GM10248 (cell line): ENCODE measurements around the gene TLR8.

Experiments used
- CTCF ChIA-PET: fragments of 300-600 bp; sonication (Branson Sonifier 250); formaldehyde crosslinking; extraction: SDS; loops from one replicate; lab custom pipeline; 2021; ENCODE audit warnings: antibody characterized with exemption; lab: Yijun Ruan, JAX
- POLR2A ChIA-PET: fragments of 350-650 bp; sonication (Branson Sonifier 250); formaldehyde crosslinking; extraction: SDS; loops from one replicate; lab custom pipeline; 2020; ENCODE audit warnings: antibody characterized with exemption; lab: Yijun Ruan, JAX
- DNase-seq: peaks from one replicate; pipeline ENCODE4 v3.0.0; 2012; ENCODE audit errors: extremely low spot score
- CTCF ChIP-seq: IDR thresholded peaks from 2 replicates; pipeline ENCODE4 v1.5.1; 2012; ENCODE audit warnings: mild to moderate bottlenecking, low read depth; ENCODE audit errors: extremely low read depth, missing control alignments, control extremely low read depth

The TLR8 gene

GRCh38 chrX:12971282-12972003 is 65.0 kb downstream of the TLR8 start:
- TF ChIP-seq CTCF = no peak
- DNase-seq = peak; percentile 14
- ChIA-PET POLR2A (no interaction called here), CTCF (interaction anchor here (1.1 to 3.3 kb wide), 5 partner anchors 16 to 83 kb away, joined by 3 to 11 read pairs (median 8); no protein-coding TSS in a partner anchor)

- DNase-seq = no peak
- TF ChIP-seq CTCF = no peak
- POLR2A ChIA-PET = no interaction called here
- CTCF ChIA-PET = interaction anchor here (1.0 to 3.3 kb wide), 3 partner anchors 16 to 516 kb away, joined by 3 to 11 read pairs (median 3); no protein-coding TSS in a partner anchor
These were observed 65.8 kb downstream of the TLR8 start for GRCh38 chrX:12972243-12972642.
